ENCODE results near the gene CCN5.

GRCh38 chr20:44704551-44704971, 10.6 kb upstream of the CCN5 start:
- TF ChIP-seq POLR2AphosphoS5 (IDR thresholded peaks at IDR 0.05; ENCODE audit: low read depth, low read length) (no peak), POLR2A (IDR thresholded peaks at IDR 0.05; ENCODE audit: low read depth, low read length) (no peak)

All from GM12892 (cell line).